ENCODE results near the gene JUN.

DNA sequence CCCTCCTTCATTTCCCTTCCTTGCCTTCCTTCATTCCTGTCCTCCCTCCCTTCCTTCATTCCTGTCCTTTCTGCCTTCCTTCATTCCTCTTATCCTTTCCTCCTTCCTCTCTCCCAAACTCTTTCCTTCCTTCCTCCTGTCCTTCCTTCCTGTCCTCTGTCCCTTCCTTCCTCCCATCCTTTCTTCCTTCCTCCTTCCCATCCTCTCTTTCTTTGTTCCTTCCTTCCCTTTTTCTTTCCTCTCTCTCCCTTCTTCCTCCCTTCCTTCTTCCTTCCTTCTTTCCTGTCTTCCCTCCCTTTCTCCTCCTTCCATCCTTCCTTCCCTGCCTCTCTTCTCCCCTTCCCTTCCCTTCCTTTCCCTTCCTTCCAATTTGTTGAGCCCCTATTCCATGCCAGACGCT, 15.8 kb upstream of the JUN start:
- no peak for TF ChIP-seq POLR2A (IDR thresholded peaks at IDR 0.05; ENCODE audit: low read length)
- no peak for TF ChIP-seq GATA1 (IDR thresholded peaks at IDR 0.05; ENCODE audit: low read depth, low read length)
